ENCODE data around the gene ERMAP.
"Not testable (repeated sequence)": the region's sequence is repeated elsewhere in the genome, so short reads cannot be mapped to it uniquely, and the experiment has no call there.

Gene ERMAP

DNA sequence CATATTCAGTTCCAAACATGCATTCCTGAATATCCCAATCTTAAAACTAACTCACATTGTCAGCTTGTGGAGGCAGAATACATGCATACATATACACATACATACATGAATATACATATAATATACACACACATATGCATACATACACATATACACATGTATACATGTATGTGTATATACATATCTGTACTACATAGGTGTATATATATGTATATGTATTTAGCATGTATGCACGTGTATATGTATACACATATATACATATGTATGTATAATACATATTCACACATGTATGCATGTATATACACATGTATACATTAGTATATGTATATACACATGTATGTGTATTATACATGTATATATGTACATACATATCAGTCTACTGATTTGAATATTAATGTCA is 28.3 kb downstream of the ERMAP start:
- no peak for DNase-seq

DNA sequence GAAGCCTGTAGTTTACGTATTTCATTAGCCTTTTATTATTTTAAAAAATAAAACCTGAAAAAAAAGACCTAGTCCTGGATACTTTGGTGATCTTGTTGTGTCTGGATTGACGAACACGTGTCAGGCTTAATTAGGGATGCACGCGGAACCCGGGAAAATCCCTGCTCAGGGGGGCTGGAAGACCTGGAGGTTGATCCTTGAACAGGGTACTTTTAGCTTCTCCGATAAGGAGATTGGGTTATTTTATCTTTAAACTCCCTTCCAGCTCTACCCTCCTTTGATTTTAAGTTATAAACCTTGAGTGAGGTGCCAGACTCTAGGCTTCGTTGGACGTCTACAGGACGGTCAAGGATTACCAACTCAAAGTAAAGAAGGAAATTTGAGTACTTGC is 28.9 kb downstream of the ERMAP start:
- DNase-seq: peak; percentile 73

GRCh38 chr1:42846257-42847110 is 29.6 kb downstream of the ERMAP start, which contains the start of gene ZNF691:
TSS of gene ZNF691 (plus strand) at chr1:42846613. CDS start at chr1:42849659, 3,046 bp downstream.
- DNase-seq: peak; percentile 84

GRCh38 chr1:42847111-42847595 is 30.2 kb downstream of the ERMAP start:
- DNase-seq: no peak

GRCh38 chr1:42847721-42848460 is 31.0 kb downstream of the ERMAP start:
- no peak for DNase-seq

DNA sequence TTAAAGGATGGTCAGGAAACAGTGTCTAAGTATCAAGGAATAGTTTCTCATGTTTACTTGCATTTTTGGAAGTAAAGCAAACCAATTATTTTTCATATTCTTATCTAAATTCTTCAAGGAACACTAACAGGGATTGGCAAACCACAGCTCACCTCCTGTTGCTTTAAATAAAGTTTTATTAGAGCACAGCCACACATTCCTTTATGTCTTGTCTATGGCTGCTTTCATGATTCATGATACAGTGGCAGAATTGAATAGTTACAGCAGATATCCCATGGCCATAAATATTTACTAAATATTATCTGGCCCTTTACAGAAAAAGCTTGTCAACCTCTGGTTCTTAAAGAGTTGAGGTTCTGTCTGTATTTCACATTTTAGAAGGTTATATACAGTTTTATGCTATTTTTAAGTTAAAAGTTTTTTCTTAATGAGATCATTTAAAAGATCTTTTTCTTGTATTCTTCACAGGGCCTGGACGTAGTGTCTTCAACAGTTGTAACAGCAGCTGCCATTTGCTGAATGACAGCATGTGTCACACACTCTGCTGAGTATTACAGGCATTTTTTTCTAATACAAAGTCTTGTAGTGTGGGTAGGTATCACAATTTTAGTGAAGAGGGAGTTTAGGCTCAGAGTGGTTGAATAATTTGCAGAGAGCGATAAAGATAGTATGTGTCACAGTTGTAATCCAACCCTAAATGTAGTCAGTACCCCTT is 32.1 kb downstream of the ERMAP start:
- DNase-seq: no peak

GRCh38 chr1:42849944-42850343 is 33.0 kb downstream of the ERMAP start:
- no peak for DNase-seq

- DNase-seq: no peak
Measured at GRCh38 chr1:42851420-42851819, 34.5 kb downstream of the ERMAP start.

GRCh38 chr1:42851960-42852607 is 35.2 kb downstream of the ERMAP start:
- DNase-seq: no peak

- no peak for DNase-seq
Measured at GRCh38 chr1:42852608-42852980, 35.7 kb downstream of the ERMAP start.

DNA sequence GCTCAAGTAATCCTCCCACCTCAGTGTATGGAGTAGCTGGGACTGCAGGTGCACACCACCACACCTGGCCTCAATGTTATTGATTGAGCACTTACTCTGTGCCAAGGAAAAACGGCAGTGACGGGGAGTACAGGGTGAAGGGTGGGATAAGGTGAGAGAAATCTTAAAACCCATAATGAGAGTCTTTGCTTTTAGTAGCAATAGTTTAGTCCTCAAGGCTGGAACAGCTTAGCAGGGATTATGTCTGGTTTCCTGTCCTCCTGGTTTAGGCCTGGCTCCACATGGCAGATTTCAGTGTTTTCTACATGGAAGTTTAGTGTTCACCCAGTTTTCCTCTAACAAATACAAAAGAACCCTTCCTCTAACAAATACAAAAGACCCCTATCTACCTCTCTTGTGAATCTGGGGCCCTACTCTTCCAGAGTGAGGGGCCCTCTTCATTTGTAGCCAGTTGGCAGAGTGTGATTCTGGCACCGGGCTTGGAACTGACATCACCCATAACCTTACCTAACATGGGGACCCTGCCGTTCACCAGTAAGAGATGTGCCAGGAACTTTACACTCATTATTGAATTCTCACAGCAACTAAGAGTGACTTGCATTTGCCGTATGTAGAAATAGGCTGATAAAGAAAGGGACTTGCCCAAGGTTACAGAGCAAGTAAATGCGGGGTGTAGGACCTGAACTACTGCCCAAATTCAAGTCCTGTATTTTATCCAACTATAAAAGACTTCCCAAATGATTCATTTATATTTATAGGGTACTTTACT is 36.4 kb downstream of the ERMAP start:
- DNase-seq: no peak

GRCh38 chr1:42856554-42856953 is 39.6 kb downstream of the ERMAP start:
- not testable (repeated sequence) for DNase-seq

- not testable (repeated sequence) for DNase-seq
Measured at GRCh38 chr1:42859366-42859765, 42.4 kb downstream of the ERMAP start.

DNA sequence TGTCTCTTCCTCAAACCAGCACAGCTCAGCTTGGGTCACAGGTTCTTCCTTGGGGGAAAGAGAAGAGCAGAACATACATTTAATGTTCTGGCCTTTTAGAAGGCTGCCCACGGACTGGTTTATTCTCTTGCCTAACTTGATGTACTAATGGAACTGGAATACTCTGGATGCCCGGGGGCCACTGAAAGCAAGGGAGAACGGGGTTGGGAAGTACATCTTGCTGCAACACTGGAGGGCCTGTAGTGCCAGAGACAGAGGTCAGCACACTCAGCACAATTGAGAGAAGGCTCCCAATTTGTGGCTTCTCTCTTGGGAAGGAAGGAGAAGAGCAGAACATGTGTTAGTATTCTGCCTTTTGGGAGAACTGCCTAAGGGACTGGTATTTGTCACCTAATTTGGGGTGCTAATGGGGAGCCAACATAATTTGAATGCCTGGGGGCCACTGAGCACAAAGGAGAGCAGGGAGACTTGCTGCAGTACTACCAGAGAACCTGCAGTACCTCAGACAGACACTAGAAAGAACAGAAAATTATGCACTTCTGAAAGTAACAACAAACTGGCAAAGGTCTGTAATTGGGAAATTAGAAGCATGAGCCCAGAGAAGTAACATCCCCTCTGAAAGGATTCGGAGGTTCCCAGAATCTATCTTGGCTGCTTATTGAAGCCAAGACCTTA is 43.6 kb downstream of the ERMAP start:
- DNase-seq: no peak

DNA sequence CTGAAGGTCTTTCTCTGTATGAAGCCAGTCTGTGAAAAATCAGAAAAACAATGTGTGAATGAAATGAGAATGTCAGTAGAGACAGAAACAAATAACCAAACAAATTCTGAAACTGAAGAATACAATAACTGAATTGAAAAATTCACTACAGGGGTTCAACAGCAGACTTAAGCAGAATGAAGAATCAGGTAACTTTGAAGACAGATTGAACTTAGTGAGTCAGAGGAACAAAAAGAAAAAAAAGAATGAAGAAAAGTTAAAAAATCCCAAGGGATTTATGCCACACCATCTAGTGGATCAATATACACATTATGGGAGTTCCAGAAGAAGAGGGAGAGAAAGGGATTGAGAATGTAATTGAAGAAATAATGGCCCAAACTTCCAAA is 44.1 kb downstream of the ERMAP start:
- no peak for DNase-seq

DNA sequence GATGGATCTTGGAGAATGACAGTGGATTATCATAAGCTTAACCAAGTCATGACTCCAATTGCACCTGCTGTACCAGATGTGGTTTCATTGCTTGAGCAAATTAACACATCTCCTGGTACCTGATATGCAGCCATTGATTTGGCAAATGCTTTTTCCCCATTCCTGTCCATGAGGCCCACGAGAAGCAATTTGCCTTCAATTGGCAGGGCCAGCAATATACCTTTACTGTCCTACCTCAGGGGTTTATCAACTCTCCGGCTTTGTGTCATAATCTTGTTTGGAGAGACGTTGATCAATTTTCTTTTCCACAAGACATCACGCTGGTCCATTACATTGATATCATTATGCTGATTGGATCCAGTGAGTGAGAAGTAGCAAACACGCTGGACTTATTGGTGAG is 49.6 kb downstream of the ERMAP start:
- DNase-seq: no peak

GRCh38 chr1:42868466-42868865 is 51.5 kb downstream of the ERMAP start:
- not testable (repeated sequence) for DNase-seq

- not testable (repeated sequence) for DNase-seq
Measured at GRCh38 chr1:42869254-42869653, 52.3 kb downstream of the ERMAP start.

GRCh38 chr1:42869751-42870150 is 52.8 kb downstream of the ERMAP start:
- DNase-seq: not testable (repeated sequence)

GRCh38 chr1:42873108-42873507 is 56.2 kb downstream of the ERMAP start:
- DNase-seq: not testable (repeated sequence)

- DNase-seq: no peak
Measured at GRCh38 chr1:42873670-42874069, 56.7 kb downstream of the ERMAP start.

Data from right kidney (tissue), 1 donor.